Epithelial cell of proximal tubule (primary cell): ENCODE data around the gene EFL1. TPM values are rescaled to one million over a fixed set of nuclear protein-coding genes. Genes with fewer than 3 reads are reported as not detected.

ENCODE experiments used
- DNase-seq: peaks from one replicate; pipeline ENCODE4 v3.0.0-alpha.2; 2011; ENCODE audit warnings: low read depth
- H3K4me3 ChIP-seq: 2 replicates; pipeline ENCODE4 v1.5.1; 2011; ENCODE audit warnings: low read depth, mild to moderate bottlenecking, low read length
- CTCF ChIP-seq: conservative IDR thresholded peaks from 2 replicates; pipeline ENCODE4 v1.5.1; 2012; ENCODE audit warnings: low read depth, mild to moderate bottlenecking, low read length
- total RNA-seq: library from RNA; depleted of rRNA; stranded (reverse); fragments of >200 nt; gene quantifications from 2 replicates; pipeline ENCODE4 v1.2.3, GENCODE V29; 2015

Gene EFL1
- total RNA-seq, 1 donor from 2014 or later = 16.6 TPM

- H3K4me3 ChIP-seq = no peak overlapping the region
- DNase-seq = no peak
- TF ChIP-seq CTCF = no peak
Measured at GRCh38 chr15:82186719-82187406, 75.7 kb downstream of the EFL1 start.

DNA sequence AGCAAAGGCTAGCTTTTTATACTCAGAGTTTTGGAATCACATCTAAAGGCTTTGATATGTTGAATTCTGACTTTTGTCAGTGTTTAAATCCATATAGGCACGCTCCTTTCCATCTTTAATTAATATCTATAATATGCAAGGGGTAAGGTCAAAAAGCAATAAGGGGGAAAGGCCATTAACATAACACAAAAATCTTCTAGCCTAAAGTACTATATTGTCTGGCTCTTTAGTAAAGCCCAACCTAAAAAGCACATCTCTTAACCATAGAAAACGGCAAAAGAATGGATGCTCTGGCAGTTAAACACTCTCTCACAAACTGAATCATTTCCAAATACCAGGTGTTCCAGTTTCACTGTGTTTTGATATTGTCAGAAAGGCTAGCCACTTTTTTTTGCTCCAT, 76.4 kb downstream of the EFL1 start:
- no peak for TF ChIP-seq CTCF
- H3K4me3 ChIP-seq = no peak overlapping the region
- no peak for DNase-seq

GRCh38 chr15:82184776-82185175, 77.8 kb downstream of the EFL1 start:
- TF ChIP-seq CTCF = no peak
- DNase-seq = no peak
- H3K4me3 ChIP-seq = no peak overlapping the region

DNA sequence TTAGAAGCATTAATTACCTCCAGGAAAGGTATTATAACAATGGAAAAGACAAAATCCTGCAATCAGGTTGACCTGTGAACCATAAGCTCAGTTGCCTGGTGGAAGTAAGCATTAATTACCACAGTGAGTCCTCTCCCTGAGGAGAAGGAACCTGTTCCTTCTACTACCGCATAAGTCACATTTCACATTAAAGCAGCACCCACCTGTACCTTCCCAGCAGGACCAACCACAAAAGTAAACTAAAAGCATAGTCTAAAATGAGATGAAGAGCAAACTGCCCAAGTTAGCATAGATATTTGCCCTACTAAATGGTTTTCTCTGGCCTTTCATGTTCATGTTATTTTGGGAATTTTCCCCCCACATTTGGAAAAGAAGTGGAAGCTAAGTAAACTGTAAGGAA, 78.2 kb downstream of the EFL1 start:
- no peak for TF ChIP-seq CTCF
- H3K4me3 ChIP-seq = no peak overlapping the region
- DNase-seq = no peak

- no peak for DNase-seq
- H3K4me3 ChIP-seq = no peak overlapping the region
- no peak for TF ChIP-seq CTCF
Measured at GRCh38 chr15:82183121-82184031, 79.2 kb downstream of the EFL1 start.

DNA sequence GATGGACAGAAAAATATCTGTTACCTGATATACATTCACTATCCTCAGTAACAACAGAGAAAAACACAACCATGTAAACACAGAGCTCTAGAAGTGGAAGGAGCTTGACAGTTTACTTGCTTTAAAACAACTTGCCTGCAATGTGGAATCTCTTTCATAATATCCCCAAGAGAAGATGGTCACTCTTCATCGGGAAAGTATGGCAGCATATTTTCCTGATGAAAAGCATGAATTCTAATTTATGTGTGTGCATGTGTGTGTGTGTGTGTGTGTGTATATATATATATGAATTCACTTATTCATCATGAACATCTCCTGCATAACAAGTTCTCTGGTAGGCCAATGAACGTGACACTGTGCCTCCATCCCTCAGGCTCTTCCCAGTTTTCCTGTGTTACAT, 81.2 kb downstream of the EFL1 start:
- TF ChIP-seq CTCF = no peak
- H3K4me3 ChIP-seq = no peak overlapping the region
- no peak for DNase-seq
